Pons (tissue), 1 donor: ENCODE data around the gene KXD1.
A peak's percentile ranks its signal among the peaks of the same experiment; 100 is the strongest.
"Not testable (repeated sequence)": the region's sequence is repeated elsewhere in the genome, so short reads cannot be mapped to it uniquely, and the experiment has no call there.

Experiments
- DNase-seq: peaks from one replicate; pipeline ENCODE4 v3.0.0-alpha.2; 2016; ENCODE audit warnings: low spot score

KXD1 gene, protein sequence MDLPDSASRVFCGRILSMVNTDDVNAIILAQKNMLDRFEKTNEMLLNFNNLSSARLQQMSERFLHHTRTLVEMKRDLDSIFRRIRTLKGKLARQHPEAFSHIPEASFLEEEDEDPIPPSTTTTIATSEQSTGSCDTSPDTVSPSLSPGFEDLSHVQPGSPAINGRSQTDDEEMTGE

GRCh38 chr19:18557411-18558201 lies at the start of gene KXD1:
TSS of gene KXD1 (plus strand) at chr19:18557870. CDS start at chr19:18562057, 4,187 bp downstream.
- DNase-seq = peak; percentile 99

DNA sequence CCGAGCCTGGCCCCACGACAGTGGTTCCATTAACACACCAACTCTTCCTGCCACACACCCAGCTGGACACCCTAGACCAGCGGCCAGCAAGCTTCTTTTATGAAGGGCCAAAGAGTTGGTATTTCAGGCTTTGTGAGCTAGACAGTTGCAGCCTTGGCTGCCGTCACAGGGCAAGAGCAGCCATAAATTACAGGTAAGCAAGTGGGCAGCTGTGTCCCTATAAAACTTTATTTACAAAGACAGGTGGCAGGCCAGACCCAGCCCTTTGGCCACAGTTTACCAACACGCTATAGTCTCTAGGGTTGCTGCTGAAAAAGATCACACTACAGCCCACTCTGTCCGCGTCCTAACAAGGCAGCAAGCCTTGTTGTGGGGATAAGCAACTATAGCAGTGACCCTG lies 49.1 kb upstream of the KXD1 start:
- no peak for DNase-seq

DNA sequence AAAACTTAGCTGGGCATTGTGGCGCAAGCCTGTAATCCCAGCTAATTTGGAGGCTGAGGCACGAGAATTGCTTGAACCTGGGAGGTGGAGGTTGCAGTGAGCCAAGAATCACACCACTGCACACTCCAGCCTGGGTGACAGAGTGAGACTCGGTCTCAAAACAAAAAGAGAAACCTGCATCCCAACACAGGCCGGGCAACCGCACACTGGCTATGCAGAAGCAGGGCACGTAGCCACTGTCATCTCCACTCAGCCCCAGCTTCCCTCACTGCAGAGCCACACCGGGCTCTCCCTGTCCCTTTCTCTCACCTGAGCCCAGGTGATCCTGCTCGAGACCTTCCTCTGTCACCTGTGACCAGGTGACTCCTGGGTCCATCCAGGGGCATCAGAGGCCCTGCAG lies 47.5 kb upstream of the KXD1 start:
- DNase-seq = no peak

- DNase-seq = no peak
Measured at GRCh38 chr19:18513868-18514267, 43.8 kb upstream of the KXD1 start.

DNA sequence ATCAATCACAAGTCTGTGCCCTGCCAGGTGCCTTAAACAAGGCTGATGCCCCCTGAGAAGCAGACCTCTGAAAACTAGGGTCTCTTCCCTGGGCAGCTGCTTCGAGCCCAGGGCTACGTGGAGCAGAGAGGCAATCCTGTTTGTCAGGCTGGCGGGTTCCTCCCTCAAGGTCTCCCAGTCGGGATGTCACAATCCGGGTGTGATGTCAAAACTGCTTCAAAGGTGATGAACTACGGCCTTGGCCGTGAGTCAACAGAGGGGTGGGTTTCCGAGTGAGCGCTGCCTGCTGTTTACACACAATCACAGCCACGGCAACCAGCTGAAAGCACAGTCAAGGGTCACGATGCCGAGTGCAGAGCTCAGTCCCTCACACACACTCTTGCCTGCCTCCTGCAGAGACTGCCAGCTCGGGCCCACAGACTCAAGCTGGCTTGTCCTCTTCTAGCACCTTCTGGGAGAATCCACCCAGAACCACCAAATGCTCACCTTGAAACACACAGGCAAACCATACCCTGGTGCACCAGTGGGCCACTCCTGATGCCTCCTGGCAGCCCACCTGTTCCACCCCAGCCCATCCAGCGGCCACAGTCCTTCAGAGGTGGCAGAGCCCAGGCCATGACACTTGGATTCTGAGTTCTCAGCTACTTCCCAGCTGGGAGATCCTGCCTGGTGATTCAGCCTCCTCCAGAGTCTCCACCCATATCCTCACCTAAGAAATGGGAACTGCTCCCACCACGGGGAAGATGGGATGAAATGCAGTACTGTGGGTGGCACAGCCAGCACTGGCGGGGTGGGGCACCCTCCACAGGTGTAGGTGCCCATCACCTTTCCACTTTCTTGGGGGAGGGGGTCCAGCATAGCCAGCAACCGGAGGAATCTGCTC lies 42.6 kb upstream of the KXD1 start:
- no peak for DNase-seq

GRCh38 chr19:18515959-18516358 lies 41.7 kb upstream of the KXD1 start:
- no peak for DNase-seq

GRCh38 chr19:18517606-18518005 lies 40.1 kb upstream of the KXD1 start:
- no peak for DNase-seq

DNA sequence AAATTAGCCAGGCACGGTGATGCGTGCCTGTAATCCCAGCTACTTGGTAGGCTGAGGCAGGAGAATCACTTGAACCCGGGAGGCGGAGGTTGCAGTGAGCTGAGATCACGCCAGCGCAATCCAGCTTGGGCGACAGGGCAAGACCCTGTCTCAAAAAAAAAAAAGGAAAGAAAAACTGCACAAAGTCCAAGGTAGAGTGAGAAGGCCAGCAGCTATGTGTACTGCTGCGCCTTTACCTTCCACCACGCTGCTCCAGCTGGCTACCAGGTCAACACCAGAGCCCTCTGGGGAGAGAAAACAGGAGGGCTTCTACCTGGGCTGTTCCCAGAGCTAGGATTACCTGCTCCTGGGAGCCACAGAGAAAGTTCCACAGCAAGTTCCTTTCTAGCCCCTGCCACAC lies 39.0 kb upstream of the KXD1 start:
- no peak for DNase-seq

GRCh38 chr19:18519962-18520847 lies 37.5 kb upstream of the KXD1 start:
- peak; percentile 54 for DNase-seq

DNA sequence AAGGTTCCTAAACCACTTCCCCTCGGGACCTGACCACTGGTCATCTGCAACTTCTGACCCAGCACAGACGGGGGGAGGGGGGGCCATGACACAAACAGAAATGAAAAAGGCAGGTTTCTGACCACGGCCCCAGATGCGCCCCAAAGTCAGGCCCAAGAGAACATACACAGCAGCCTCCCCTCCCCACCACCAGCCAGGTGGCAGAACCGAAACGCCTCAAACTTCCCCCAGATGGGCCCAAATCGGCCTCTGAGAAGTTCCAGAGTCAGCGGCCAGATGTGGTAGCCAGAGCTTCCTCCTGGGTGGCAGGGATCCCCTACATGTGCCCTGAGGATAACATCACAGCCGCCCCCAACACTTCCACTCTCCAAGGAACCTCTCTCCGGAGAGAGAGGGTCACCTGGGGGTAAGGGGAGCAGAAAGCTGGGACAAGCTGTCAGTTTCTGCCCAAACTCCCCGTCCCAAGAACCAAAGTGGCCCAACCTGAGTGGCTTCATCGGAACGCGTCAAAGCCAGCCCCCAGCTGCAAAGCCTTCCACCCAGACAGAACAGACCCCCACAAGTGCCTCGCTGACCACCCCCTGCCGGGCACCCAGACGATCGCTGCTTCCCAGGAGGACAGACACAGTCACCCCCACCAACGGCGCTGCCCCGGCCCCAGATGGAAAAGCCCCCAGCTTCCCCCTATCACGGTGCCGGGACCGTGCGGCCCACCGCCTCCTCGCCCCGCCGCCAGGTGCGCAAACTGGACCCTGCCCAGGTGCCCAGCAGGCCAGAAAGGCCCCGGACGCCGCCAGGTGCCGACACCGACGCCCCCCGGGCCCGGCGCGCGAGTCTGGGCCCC lies 36.6 kb upstream of the KXD1 start:
- DNase-seq = no peak

DNA sequence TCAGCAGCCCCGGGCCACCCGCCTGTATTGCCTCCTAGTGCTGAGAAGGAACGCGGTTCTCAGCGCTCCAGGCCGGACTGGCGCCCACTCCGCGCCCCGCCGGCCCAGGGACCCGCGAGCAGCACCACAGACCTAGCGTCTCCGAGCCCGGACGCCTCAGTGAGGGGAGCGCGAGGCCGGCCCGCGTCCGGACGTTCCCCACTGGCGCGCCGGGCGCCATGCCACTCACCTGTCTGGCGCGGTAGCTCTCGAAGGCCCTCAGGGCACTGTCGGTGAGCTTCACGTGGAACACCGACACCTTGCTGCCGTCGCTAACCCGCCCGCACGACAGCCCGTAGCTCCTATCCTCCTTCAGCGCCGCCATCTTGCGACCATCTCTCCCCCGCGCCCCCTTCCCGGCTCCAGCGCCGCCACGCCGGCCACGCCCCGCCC lies 36.0 kb upstream of the KXD1 start, which contains the start of gene ELL:
Gene ELL (minus strand): TSS at position 379 of the 432 bp plus-strand sequence. CDS start 15 bp downstream, at position 364.
- no peak for DNase-seq

DNA sequence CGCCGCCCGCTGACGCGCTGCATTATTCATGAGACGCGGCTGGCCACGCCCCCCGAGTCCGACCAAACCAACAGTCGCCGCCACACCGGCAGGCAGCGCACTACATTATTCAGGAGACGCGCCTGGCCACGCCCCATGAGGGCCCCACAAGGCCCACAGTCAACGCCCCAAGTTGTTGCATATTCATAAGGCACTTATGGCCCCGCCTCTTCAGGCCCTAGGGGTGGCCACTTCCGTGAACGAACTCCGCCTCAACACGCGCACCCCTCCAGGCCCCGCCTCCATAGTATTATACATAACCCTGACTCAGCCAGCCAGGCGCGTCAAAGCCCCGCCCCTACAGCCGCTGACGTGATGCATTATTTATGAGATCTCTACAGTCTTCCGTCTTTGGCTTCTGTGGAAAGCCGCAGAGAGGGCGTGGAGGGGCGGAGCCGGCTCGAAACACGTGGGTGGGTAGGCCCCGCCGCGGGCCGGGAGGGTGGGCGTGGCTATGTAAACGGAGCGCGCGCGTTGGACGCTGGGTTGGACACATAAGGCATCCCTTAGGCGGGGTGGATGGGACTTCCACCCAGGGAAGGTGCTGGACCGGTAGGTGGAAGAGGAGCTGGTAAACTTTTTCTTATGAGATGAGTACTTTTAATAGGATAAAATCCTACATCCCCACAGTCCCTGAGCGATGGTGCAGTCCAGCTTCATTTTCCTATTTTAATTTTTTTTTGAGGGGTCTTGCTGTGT lies 35.4 kb upstream of the KXD1 start:
- peak; percentile 100 for DNase-seq

DNA sequence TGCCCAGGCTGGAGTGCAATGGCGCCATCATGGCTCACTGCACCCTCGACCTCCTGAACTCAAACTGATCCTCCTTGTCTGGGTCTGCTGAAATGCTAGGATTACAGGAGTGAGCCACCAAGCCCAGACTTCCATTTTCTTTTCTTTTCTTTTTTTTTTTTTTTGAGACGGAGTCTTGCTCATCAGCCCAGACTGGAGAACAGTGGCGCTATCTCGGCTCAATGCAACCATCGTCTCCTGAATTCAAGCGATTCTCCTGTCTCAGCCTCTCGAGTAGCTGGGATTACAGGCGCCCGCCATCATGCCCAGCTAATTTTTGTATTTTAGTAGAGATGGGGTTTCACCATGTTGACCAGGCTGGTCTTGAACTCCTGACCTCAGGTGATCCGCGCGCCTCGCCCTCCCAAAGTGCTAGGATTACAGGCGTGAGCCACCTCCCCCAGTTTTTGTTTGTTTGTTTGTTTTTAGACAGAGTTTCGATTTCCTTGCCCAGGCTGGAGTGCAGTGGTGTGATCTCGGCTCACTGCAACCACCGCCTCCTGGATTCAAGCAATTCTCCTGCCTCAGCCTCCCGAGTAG lies 34.7 kb upstream of the KXD1 start:
- not testable (repeated sequence) for DNase-seq

- no peak for DNase-seq
Measured at GRCh38 chr19:18523841-18524240, 33.8 kb upstream of the KXD1 start.

DNA sequence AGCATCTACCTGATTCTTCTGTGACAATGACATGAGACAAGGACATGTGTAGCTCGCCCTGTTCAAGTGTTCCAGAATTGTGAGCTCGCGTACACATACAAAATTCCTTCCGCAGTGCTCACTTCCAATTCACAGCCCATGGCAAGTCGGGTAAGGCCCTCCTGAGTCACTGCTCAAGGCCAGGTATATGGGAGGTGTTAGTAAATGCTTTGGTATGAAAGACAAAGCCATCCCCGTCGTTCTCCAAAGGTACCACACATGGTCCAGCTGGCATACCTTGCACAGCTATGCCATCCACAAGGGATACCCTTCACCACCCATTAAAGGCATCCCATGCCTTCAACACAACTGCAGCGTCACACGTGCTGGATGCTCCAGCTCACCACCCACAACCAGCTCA lies 31.4 kb upstream of the KXD1 start:
- DNase-seq = no peak

DNA sequence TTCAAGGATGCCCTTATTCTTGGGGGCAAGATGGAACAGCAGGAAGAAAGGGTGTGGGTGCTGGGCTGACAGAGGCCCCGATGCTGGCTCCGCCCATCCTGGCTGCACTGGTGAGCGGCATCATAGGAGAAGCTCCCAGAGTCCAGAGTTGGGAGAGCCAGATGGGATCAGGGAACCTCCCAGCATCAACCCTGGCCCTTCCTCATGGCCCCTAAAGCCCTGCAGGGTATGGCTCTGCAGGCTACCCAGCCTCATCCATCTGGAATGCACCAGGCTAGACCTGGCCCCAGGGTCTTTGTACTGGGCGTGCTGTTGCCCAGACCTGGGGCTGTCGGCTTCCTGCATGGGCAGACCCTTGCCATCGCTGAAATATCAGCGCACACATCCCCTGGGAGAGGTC lies 27.9 kb upstream of the KXD1 start:
- no peak for DNase-seq

DNA sequence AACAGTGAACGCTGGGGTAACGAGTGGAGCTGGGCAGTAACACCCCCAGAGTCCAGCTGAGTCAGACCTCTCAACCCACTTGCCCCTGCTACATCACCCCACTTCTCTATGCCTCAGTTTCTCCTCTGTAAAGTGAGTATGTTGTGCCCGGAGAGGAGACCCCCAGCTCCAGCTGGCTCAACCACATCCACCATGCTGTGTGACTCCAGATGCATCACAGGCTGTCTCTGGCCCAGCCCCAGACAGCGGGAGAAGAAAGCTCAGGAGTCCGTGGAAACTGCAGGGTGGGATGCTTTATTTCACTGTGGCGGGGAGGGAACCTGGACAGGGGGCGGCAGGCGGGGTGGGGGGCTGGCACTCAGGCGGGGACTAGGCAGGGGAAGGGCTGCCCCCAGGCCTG lies 26.2 kb upstream of the KXD1 start:
- no peak for DNase-seq

- no peak for DNase-seq
Measured at GRCh38 chr19:18532168-18532890, 25.3 kb upstream of the KXD1 start.

DNA sequence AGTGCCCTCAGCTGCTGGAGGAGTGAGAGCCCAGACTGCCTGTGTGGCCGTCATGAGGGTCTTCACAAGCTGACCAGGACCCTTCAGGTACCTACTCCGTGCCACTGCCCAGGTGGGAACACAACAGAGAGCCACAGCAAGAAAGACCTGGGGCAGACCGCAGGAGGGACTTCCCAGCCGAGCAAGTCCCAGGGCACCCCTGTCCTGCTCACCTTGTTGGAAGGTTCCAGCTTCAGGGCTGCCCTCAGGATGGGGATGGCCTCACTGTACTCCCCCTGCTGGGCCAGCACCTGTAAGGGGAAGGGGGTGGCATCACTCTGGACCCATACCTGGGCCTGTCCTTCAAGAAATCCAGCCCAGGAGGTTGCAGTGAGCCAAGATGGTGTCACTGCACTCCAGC lies 24.6 kb upstream of the KXD1 start:
- no peak for DNase-seq
